ENCODE results near the gene NTMT1.

NTMT1 gene

GRCh38 chr9:129682381-129682780 lies 56.4 kb downstream of the NTMT1 start:
- DNase-seq: no peak

DNA sequence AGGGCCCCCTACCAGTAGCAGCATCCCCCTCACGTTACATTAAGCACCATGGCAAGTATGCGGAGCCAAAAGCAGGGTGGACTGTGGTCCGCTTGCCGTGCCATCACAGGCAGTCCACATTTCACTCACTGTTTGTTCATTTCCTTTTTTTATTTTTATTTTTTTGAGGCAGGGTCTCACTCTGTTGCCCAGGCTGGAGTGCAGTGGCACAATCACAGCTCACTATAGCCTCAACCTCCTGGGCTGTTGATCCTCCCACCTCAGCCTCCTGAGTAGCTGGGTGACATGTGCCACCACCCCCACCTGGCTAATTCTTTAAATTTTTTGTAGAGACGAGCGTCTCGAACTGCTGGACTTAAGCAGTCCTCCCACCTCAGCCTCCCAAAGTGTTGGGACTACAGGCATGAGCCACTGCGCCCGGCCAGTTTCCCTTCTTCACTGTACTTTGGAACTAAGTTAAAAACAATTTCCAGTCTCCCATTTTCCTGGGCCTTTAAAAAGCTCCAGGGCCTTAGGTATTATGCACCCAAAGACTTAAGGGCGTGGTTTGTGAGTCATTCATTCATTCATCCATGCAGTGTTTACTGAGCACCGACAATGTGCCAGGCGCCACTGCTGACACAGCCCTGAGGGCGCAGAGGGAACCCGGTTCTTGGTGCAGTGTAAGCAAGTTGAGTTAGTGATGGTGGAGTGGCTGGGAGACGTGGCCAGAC lies 59.4 kb downstream of the NTMT1 start:
- DNase-seq: no peak

All from activated effector memory CD4-positive, alpha-beta T cell treated with Interleukin-2 at 50 U/mL for 16 hours (primary cell).